HCEC 1CT (cell line): ENCODE data around the gene TOR1B.

ENCODE experiments used
- DNase-seq: peaks from one replicate; pipeline ENCODE4 v3.0.0-alpha.2; 2017

TOR1B gene

GRCh38 chr9:129849901-129850300 lies 46.9 kb downstream of the TOR1B start:
- DNase-seq: no peak

- DNase-seq: no peak
Observed at GRCh38 chr9:129850821-129851550, 48.0 kb downstream of the TOR1B start.

- DNase-seq: no peak
Observed at GRCh38 chr9:129851821-129852220, 48.8 kb downstream of the TOR1B start.

GRCh38 chr9:129852579-129852978 lies 49.6 kb downstream of the TOR1B start:
- no peak for DNase-seq

GRCh38 chr9:129853614-129854013 lies 50.6 kb downstream of the TOR1B start:
- DNase-seq: no peak

GRCh38 chr9:129854588-129855110 lies 51.7 kb downstream of the TOR1B start:
- no peak for DNase-seq

GRCh38 chr9:129857207-129857606 lies 54.2 kb downstream of the TOR1B start:
- DNase-seq: no peak

GRCh38 chr9:129858167-129858962 lies 55.4 kb downstream of the TOR1B start:
- no peak for DNase-seq
